Activated gamma-delta T cell treated with anti-CD3 and anti-CD28 coated beads, Interleukin-2, amount 50 U/mL, for 16 hours (primary cell): ENCODE data around the gene DEFB131B.
A peak's percentile ranks its signal among the peaks of the same experiment; 100 is the strongest.
"Not testable (repeated sequence)": the region's sequence is repeated elsewhere in the genome, so short reads cannot be mapped to it uniquely, and the experiment has no call there.

Source experiments
- DNase-seq: peaks from one replicate; pipeline ENCODE4 v3.0.0-alpha.2; 2020; ENCODE audit warnings: low read depth

The DEFB131B gene

GRCh38 chr11:71911321-71911985 is 33.2 kb downstream of the DEFB131B start:
- DNase-seq, result peak; percentile 12

GRCh38 chr11:71911986-71912340 is 33.7 kb downstream of the DEFB131B start:
- not testable (repeated sequence) for DNase-seq

GRCh38 chr11:71913756-71914526 is 35.7 kb downstream of the DEFB131B start:
- no peak for DNase-seq

- no peak for DNase-seq
Observed at GRCh38 chr11:71914617-71915189, 36.5 kb downstream of the DEFB131B start.

GRCh38 chr11:71917646-71918140 is 39.4 kb downstream of the DEFB131B start:
- no peak for DNase-seq

- DNase-seq, result peak; percentile 55
Observed at GRCh38 chr11:71927820-71928736, 49.8 kb downstream of the DEFB131B start, which contains the start of gene XNDC1N. Gene XNDC1N, minus strand, starts transcription at chr11:71928594. Its CDS starts 5,241 bp downstream, at chr11:71923353.

- peak; percentile 97 for DNase-seq
Observed at GRCh38 chr11:71928737-71929443, 50.6 kb downstream of the DEFB131B start, which contains the start of gene RNF121. Gene RNF121, plus strand, starts transcription at chr11:71929046. Its CDS starts 16 bp downstream, at chr11:71929062.

GRCh38 chr11:71929491-71929890 is 51.2 kb downstream of the DEFB131B start:
- DNase-seq, result no peak

- DNase-seq, result no peak
Observed at GRCh38 chr11:71930556-71931244, 52.4 kb downstream of the DEFB131B start.

- no peak for DNase-seq
Observed at GRCh38 chr11:71931245-71931602, 53.0 kb downstream of the DEFB131B start.

GRCh38 chr11:71933141-71933933 is 55.1 kb downstream of the DEFB131B start:
- DNase-seq, result no peak
